Pancreas (tissue), 10 donors: Measurements from ENCODE around the gene ASTN1. TPM values are rescaled to one million over a fixed set of nuclear protein-coding genes. Genes with fewer than 3 reads are reported as not detected.

ENCODE experiments used
- ATAC-seq, 4 donors: fragments of 200-7000 bp; cut with Tn5 transposase; one replicate each; pipeline versions ENCODE4 v1.8.0 to v1.9.1; 2020; ENCODE audit warnings: mild to moderate bottlenecking in 4 of 4, moderate library complexity in 4 of 4
- DNase-seq, 6 donors: peaks; one replicate each; pipeline ENCODE4 v3.0.0-alpha.2; 2020
- FAIRE-seq: peaks from 2 replicates; lab custom pipeline; 2012; peaks lifted over from hg19 to GRCh38; lab: Jason Lieb, UNC
- H3K27ac ChIP-seq, 4 donors: fragments of 200-600 bp; sonication (generic); 1 replicate in 3 of 4; 2 replicates in 1 of 4; pipeline versions ENCODE4 v1.5.0 to v1.8.0; 2020
- H3K27me3 ChIP-seq, 4 donors: fragments of 200-600 bp; one replicate each; pipeline ENCODE4 v1.8.0; 2021
- H3K36me3 ChIP-seq, 3 donors: fragments of 200-600 bp; sonication (generic) in 1 of 3; one replicate each; pipeline versions ENCODE4 v1.5.0 to v1.8.0; 2020 to 2021
- H3K4me1 ChIP-seq, 3 donors: fragments of 200-600 bp; one replicate each; pipeline ENCODE4 v1.8.0; 2021
- H3K4me3 ChIP-seq, 4 donors: fragments of 200-600 bp; sonication (generic) in 2 of 4; one replicate each; pipeline versions ENCODE4 v1.5.0 to v1.8.0; 2020 to 2021
- H3K9me3 ChIP-seq, 4 donors: fragments of 200-600 bp; one replicate each; pipeline ENCODE4 v1.8.0; 2021
- WGBS, 2 donors: extraction: QIAGEN DNeasy Blood & Tissue Kit; methylation state at CpG; one replicate each; pipeline ENCODE4 v1.1.7; 2013; 5-methylcytosine and 5-hydroxymethylcytosine counted together
- intact Hi-C, 3 donors: fragments of 100-400 bp; cut with DNase I; formaldehyde crosslinking; loops; one replicate each; pipeline versions ENCODE4 v1.11.1 to v1.14.2; 2022
- polyA plus RNA-seq, 2 donors: library from polyadenylated mRNA; stranded (reverse); fragments of 200-250 nt; gene quantifications; one replicate each; pipeline ENCODE4 v1.2.3, GENCODE V29; 2013
- total RNA-seq, 6 donors: library from RNA; stranded (reverse); fragmentation: NEBNext Ultra II Directional in 4 of 6; extraction: Animal tissue kit (Norgen Biotek cat#: 25700) in 4 of 6; gene quantifications; one replicate each; pipeline versions ENCODE4 v1.2.1 to v1.2.4, GENCODE V29; 2021 to 2023
- TF ChIP-seq, protein P1 (sequence below), 4 donors: fragments of 200-600 bp; sonication (generic) in 3 of 4; IDR thresholded peaks; one replicate each; pipeline versions ENCODE4 v1.5.0 to v1.8.0; 2021; ENCODE audit warnings: antibody characterized with exemption in 4 of 4
- donor health status: healthy with polysubstance abuse.
- donor health status: DM: no; HTN: no; CAD: no; lungs with moderate emphysema.
- donor health status: DM: no; HTN: no; CAD: no.
- donor health status: control.
- donor health status: control.
- donor health status: Bipolar disorder and iron deficiency.
- donor health status: DM: yes; HTN: yes; CAD: no.
- donor health status: DM: no; HTN: no; CAD: no.
- donor health status: DM: no; HTN: no; CAD: no.
- donor health status: DM: yes; HTN: yes; CAD: no.

The ASTN1 gene
- total and polyA plus RNA-seq, 8 donors = 0.11 to 0.77 (median 0.32) TPM

DNA sequence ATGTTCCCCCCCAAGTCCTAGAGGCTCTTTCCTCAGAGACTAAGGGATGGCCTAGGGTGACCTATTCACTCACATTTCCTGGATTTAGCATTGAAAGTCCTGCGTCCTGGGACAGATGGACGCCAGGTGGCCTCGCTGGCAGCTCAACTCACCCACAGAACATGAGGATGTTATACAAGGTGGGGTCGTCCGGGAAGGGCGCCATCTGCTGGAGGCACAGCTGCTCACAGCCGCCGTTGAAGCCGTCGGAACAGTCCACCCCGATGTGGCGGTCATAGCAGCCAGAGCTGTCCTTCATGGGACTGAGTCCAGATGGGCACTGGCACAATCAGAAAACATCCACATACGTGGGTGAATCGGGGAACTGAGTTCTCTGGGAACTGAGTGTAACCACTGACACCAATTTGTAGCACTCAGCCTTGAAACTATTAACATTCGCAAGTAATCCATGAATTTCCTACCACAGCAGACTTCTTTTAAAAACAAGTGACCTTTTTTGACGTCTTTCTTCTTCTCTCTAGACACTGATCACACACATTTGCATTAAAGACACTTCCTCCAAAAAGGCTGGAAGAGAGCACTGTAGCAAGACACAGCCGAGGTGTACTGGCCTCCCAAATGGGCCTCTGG lies 215.4 kb downstream of the ASTN1 start:
- no peaks in the 10 kb centered on the region for H3K36me3 ChIP-seq
- H3K27ac ChIP-seq = no peak overlapping the region
- FAIRE-seq (no peak), DNase-seq (peak; percentile 40 to 88 (median 72)), ATAC-seq (peak; percentile 82 to 92 (median 84))
- no peaks in the 10 kb centered on the region for H3K4me1 ChIP-seq
- TF ChIP-seq, protein P1, sequence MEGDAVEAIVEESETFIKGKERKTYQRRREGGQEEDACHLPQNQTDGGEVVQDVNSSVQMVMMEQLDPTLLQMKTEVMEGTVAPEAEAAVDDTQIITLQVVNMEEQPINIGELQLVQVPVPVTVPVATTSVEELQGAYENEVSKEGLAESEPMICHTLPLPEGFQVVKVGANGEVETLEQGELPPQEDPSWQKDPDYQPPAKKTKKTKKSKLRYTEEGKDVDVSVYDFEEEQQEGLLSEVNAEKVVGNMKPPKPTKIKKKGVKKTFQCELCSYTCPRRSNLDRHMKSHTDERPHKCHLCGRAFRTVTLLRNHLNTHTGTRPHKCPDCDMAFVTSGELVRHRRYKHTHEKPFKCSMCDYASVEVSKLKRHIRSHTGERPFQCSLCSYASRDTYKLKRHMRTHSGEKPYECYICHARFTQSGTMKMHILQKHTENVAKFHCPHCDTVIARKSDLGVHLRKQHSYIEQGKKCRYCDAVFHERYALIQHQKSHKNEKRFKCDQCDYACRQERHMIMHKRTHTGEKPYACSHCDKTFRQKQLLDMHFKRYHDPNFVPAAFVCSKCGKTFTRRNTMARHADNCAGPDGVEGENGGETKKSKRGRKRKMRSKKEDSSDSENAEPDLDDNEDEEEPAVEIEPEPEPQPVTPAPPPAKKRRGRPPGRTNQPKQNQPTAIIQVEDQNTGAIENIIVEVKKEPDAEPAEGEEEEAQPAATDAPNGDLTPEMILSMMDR (IDR thresholded peaks at IDR 0.05) = peak; percentile 12 to 59 (median 54)
- intact Hi-C loops = no loop called here
- peaks cover 0 to 3% (median 0%) of the 10 kb centered on the region in 4 donors for H3K27me3 ChIP-seq
- no peaks in the 10 kb centered on the region for H3K9me3 ChIP-seq
- 19 to 23% methylated on average over 17 of the region's 17 CpGs for WGBS, 2 donors
- no peak overlapping the region for H3K4me3 ChIP-seq

DNA sequence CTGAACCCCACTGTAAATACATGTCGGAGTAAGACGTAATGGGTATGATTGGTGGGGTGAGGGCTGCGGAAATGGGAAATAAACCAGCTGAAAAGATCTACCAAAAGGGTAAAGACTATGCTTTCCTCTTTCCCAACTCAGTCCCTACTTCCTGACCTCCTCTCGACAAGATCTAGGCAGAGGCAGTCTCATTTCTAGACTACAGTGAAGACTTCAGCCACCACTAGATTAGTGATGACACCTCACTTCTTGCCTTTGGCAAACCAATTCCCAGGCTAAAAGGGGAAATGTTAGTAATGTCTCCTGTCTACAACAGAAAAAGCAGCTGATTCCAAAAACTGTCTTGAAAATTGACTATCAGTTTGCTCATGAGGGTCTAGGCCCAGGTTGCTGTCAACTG lies 219.9 kb downstream of the ASTN1 start:
- Histone ChIP-seq H3K4me3 (no peak overlapping the region), H3K27ac (no peak overlapping the region), H3K9me3 (no peaks in the 10 kb centered on the region), H3K4me1 (no peaks in the 10 kb centered on the region), H3K36me3 (no peaks in the 10 kb centered on the region), H3K27me3 (peaks cover 0 to 3% (median 0%) of the 10 kb centered on the region in 4 donors)
- WGBS, 2 donors = 86 to 97% methylated on average over 4 of the region's 4 CpGs
- intact Hi-C loops = no loop called here
- DNase-seq = no peak
- TF ChIP-seq, protein P1 (IDR thresholded peaks at IDR 0.05) = no peak
- ATAC-seq = no peak
- no peak for FAIRE-seq

DNA sequence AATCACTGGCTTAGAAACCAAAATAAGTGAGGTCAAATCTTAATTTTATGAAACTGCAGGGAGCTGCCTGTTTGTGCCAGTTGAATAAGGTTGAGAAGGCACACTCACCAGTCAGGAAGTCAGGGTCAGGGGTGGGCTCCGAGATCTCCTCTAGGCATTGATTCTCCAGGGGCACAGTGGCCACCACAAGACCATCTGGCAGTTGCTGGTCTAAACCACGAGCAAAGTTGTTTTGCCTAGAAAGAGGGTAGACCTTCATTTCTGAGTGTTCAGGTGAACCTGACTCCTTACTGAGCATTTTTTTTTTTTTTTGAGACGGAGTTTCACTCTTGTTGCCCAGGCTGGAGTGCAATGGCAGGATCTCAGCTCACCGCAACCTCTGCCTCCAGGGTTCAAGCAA lies 220.7 kb downstream of the ASTN1 start:
- H3K27ac ChIP-seq = no peak overlapping the region
- no peak for ATAC-seq
- DNase-seq = no peak
- no peaks in the 10 kb centered on the region for H3K36me3 ChIP-seq
- H3K27me3 ChIP-seq = peaks cover 0 to 3% (median 0%) of the 10 kb centered on the region in 4 donors
- FAIRE-seq = no peak
- intact Hi-C loops = no loop called here
- WGBS, 2 donors = 69 to 88% methylated on average over 4 of the region's 4 CpGs
- H3K4me1 ChIP-seq = no peaks in the 10 kb centered on the region
- TF ChIP-seq, protein P1 (IDR thresholded peaks at IDR 0.05) = no peak
- H3K4me3 ChIP-seq = no peak overlapping the region
- H3K9me3 ChIP-seq = no peaks in the 10 kb centered on the region

DNA sequence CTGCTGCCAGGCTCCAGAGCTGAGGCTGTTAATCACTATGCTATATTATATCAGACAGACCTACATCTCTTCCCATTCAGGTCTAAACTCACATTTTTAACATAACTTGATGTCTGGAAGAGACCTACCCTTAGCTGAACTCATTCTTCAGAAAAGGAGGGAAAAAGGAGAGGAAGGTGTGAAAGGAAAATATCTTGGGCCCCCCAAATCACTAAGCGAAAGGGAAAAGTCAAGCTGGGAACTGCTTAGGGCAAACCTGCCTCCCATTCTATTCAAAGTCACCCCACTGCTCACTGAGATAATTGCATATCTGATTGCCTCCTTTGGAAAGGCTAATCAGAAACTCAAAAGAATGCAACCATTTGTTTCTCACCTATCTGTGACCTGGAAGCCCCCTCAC lies 222.2 kb downstream of the ASTN1 start:
- WGBS, 2 donors = 80 to 97% methylated on average over 1 of the region's 1 CpG
- intact Hi-C loops = no loop called here
- FAIRE-seq = no peak

DNA sequence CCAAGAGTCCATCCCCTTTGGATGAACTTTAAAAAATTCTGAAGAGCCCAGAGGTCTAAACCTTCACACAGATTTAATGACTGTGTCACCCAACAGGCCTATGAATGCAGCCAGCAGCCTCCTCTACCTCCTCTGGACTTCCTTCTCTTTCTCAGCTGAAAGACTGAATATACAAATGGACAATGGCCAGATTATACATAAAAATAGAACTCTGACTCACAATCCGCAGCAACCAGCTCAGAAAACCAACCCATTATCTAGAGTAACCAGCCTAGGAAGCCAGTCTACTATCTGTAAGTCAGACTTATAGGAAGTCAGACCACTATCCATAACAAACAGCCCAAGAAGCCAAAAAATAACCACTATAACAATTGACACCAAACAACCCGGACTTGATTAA lies 224.5 kb downstream of the ASTN1 start:
- Histone ChIP-seq H3K27me3 (peaks cover 0 to 3% (median 0%) of the 10 kb centered on the region in 4 donors), H3K27ac (no peak overlapping the region), H3K4me3 (no peak overlapping the region), H3K9me3 (no peaks in the 10 kb centered on the region), H3K36me3 (no peaks in the 10 kb centered on the region), H3K4me1 (no peaks in the 10 kb centered on the region)
- no peak for DNase-seq
- 72 to 78% methylated on average over 2 of the region's 2 CpGs for WGBS, 2 donors
- intact Hi-C loops = no loop called here
- TF ChIP-seq, protein P1 (IDR thresholded peaks at IDR 0.05) = no peak
- ATAC-seq = no peak
- no peak for FAIRE-seq

More for the DNA sequence above, 222.2 kb downstream of the ASTN1 start:
- Histone ChIP-seq H3K27me3 (peaks cover 0 to 3% (median 0%) of the 10 kb centered on the region in 4 donors), H3K4me1 (no peaks in the 10 kb centered on the region), H3K4me3 (no peak overlapping the region), H3K9me3 (no peaks in the 10 kb centered on the region), H3K36me3 (no peaks in the 10 kb centered on the region), H3K27ac (no peak overlapping the region)
- ATAC-seq = no peak
- TF ChIP-seq, protein P1 (IDR thresholded peaks at IDR 0.05) = no peak
- no peak for DNase-seq
